Stimulated activated CD4-positive, alpha-beta T cell treated with anti-CD3 and anti-CD28 coated beads, Interleukin-4, amount 100 ng/mL, for 4 hours (primary cell): Measurements from ENCODE around the gene LRRFIP2.
"Not testable (repeated sequence)": the region's sequence is repeated elsewhere in the genome, so short reads cannot be mapped to it uniquely, and the experiment has no call there.

ENCODE experiments used
- DNase-seq, 2 experiments: peaks; one replicate each; pipeline ENCODE4 v3.0.0-alpha.2; 2020

Gene LRRFIP2

DNA sequence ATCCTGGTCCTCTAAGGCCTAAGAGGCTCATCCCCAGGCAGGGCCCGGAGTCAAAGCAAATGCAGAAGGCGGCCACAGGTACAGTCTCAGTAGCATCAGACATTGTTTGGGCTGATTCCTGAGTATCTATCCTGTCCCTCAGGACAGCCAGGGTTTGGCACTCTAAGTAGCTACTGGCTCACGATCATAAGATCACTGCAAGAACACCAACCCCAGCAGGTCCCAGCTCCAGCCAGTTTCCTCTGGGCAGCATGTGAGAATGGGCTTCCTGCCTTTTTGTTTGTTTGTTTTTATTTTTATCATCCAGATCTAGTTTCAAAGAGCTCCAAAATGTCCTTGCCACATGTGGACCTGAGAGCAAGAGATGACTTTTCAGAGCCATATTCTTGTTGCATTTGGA lies 32.7 kb downstream of the LRRFIP2 start:
- DNase-seq: no peak

DNA sequence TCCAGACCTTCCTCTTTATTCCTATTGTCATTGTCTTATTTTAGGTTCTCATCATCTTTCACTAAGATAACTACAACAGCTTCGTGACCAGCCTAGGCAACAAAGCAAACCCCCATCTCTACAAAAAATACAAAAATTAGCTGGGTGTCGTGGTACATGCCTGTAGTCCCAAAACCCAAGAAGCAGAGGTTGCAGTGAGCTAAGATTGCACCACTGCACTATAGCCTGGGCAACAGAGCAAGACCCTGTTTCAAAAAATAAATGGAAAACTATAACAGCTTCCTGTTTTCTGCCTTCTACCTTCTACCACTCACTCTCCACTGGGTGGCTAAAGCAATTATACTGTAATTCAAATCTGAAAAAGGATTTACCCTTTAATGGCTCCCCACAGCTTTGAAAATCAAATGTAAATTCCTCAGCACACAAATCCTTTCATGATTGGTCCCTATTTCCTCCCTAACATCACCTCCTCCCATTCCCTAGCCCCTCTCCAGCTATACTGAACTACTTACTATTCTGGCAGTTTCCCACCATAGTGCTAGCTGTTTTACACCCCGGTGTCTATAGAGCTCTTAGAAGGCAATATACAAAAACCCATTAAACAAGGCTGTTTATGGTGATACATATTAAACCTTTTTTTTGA lies 33.4 kb downstream of the LRRFIP2 start:
- DNase-seq: no peak

DNA sequence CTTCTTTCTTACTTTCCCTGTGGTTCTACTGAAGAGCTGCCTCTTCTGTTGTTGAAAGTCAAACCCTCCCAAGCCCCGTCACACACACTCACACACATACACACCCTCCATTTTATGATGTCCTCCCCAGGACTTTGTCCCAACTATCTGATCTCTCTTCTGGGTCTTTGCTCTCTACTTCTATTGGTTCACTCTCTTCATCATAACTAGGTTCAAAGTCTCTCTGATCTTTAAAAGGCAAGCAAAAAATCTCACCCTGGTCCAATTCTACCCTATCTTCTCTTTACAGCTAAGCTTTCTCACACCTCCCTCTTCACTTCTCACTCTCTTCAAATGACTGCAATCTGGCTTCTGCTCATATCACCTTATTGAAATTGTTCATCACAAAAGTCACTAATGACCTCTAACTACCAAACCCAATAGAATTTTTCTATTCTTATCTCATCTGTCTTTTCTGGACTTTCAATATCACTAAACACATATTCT lies 34.8 kb downstream of the LRRFIP2 start:
- DNase-seq: no peak

DNA sequence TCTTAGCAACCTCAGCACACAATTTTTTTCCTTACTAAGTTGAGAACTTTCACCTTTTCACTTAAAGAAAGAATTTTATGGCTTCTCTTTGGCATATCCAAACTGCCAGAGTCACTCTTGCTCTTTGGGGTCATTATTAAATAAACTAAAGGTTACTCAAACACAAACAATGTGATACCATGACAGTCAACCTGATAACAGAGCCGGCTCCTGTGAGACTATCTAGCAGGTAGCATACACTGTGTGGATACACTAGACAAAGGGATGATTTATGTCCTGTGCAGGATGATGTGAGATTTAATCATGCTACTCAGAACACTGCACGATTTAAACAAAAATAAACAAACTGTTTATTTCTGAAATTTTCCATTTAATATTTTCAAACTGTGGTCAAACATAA lies 35.6 kb downstream of the LRRFIP2 start:
- no peak for DNase-seq

DNA sequence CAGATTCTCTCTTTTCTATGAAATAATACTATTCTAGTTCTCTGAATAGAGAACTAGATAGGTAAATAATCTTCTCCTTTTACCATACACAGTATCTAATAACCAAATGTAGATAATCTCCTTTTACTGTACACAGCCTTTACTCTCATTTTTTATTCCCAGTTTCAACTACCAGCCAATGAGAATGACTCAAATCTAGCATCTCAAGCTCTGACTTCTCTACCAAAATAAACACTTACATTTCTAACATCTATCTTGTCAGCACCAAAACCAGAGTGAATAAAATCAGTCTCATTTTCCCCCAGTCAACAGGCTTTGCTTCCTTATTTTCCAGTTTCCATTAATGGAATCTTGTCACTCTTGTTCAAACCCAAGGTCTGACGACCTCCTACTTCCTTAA lies 36.9 kb downstream of the LRRFIP2 start:
- DNase-seq: no peak

DNA sequence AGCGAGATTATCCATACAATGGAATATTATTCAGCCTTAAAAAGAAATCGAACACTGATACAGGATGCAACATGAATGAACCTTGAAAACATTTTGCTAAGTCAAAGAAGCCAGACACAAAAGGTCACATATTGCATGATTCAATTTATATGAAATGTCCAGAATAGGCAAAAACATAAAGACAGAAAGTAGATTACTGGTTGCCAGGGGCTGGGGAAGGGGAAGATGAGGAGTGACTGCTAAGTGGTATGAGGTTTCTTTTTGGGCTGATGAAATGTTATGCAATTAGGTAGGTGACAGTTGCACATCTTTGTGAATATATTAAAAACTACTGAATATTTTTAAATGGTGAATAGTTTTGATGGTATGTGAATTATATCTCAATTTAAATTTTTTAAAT lies 38.3 kb downstream of the LRRFIP2 start:
- no peak for DNase-seq

DNA sequence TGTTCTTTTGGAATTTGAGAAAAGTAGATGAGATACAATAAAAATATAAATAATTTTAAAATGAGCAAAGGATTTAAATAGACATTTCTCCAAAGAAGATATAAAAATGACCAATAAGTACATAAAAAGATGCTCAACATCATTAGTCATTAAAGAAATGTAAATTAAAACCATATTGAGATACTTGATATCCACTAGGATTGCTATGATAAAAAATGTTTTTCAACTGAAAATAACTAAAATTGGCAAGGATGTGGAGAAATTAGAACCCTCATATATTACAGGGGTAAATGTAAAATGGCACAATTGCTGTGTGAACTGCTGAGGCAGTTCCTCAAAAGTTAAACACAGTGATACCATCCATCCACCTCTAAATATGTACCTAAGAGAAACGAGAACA lies 38.8 kb downstream of the LRRFIP2 start:
- no peak for DNase-seq

DNA sequence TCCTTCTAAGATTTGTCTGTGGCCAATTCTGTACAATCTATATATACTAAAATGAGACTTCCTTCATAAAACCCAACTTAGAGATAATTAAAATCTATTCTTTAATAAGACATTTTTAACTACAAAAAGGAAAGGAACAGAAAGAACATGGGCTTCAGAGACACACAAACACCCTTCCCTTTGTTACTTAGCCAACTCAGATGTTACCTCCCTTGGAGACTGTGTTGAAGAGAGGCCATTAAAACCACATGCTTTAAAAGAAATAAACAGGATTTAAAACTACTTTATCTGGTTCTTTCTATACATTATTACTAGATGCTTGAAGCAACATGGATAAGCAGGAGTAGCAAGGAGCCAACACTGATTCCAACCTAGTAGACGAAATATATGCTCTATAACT lies 42.0 kb downstream of the LRRFIP2 start:
- no peak for DNase-seq

DNA sequence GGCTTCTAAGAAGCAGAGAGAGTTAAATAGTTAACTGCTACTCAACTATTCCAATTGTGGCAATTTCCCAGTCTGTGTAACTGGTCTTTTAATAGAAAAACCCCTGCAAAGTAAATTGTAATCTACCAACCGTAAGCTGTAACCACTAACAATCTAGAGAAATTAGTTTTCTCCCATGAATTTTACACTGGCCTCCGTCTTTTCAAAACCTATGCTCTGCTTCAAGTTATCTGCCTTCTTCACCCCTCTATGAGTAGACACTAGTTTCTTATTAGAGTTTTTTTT lies 42.6 kb downstream of the LRRFIP2 start:
- no peak for DNase-seq

DNA sequence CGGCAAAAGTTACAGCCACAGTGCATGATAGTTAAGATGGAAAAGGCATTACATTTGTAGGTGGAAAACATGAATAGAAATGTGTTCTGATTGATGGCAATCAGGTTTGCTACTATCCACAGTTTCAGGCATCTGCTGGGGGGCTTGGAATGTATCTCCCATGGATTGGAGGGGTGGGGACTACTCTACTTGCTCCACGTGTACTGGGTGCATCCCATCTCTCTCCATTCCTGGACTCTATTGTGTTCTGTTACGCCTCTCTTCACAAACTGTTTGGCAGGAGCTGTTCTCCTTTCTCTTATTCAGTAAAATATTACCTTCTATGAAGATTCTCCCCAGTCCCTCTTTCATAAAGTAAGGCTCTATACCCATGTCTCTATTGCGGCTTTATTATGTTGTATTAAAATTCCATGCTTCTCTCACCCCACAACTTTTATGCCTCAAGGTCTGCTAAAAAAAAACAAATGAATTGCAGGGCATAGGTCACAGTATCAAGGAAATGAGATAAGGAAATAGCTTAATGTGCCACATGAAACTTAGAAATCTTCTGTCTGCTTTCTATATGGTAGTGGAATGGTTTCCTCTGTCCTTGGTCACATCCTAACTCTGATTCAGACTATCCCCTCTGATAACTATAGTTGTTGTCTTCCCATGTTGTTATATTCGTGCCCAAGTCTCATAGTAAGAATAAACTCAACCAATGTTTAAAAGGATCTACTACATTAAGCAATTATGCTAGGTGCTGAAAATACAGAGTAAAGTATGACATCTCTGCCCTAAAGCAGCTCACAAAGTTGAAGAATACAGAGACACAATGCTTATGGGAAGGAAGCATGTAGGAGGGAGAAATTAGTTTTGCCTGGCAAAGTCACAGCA lies 43.2 kb downstream of the LRRFIP2 start:
- no peak for DNase-seq

DNA sequence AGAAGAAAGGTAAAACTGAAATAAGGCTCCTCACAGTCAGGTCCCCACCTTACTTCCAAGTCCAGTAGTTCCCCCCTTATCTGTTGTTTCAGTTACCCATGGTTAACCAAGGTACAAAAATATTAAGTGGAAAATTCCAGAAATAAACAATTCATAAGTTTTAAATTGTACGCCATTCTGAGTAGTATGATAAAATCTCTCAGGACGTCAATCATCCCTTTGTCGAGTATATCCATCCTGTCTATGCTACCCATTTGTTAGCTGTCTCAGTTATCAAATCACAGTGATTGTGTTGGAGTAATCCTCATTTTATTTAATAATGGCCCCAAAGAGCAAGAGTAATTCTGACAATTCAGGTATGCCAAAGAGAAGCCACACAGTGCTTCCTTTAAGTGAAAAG lies 43.9 kb downstream of the LRRFIP2 start:
- no peak for DNase-seq

DNA sequence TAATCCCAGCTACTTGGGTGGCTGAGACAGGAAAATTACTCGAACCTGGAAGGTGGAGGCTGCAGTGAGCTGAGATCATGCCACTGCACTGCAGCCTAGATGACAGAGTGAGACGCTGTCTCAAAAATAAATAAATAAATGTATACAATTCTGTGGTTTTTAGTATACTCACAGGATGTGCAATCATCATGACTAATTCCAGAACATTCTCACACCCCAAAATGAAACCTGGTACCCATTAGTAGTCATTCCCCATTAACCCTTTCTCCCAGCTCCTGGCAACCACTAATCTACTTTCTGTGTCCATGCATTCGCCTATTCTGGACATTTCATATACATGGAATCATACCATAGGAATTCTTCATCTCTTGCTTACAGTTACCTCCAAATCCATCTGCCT lies 44.5 kb downstream of the LRRFIP2 start:
- no peak for DNase-seq

DNA sequence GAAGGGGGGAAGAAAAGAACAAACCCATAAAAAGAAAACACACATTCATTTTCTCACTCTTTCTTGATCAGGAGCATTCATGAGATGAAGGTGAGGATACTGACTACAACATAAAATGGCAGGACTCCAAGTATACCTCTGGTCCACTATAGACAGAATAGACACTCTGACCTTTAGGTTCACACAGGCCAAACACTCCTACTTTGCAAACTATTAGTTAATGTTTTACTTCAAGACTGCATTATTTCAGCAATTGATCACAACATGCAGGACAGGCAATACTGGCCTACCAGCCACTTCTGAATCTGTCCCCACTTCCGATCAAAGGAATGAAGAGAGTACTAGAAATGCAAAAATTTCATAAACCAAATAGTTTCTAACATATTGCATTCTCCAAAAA lies 47.0 kb downstream of the LRRFIP2 start:
- DNase-seq: no peak

DNA sequence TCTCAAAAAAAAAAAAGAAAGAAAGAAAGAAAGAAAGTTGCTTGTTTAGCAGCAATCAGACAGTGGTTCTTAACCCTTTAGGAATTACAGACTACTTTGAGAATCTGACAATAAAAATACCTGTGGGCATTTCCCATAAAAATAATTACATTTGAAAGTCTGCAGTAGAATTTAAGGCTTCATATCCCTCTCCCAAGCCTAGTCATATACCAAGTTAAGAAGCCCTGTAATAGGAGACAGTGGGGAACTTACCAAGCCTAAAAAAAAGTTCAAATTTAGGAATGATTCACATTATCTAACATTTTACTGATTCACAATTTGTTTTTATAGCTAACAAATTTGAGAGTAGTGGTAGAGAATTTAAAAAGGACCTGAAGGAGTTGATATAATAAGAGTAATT lies 47.5 kb downstream of the LRRFIP2 start:
- DNase-seq: no peak

DNA sequence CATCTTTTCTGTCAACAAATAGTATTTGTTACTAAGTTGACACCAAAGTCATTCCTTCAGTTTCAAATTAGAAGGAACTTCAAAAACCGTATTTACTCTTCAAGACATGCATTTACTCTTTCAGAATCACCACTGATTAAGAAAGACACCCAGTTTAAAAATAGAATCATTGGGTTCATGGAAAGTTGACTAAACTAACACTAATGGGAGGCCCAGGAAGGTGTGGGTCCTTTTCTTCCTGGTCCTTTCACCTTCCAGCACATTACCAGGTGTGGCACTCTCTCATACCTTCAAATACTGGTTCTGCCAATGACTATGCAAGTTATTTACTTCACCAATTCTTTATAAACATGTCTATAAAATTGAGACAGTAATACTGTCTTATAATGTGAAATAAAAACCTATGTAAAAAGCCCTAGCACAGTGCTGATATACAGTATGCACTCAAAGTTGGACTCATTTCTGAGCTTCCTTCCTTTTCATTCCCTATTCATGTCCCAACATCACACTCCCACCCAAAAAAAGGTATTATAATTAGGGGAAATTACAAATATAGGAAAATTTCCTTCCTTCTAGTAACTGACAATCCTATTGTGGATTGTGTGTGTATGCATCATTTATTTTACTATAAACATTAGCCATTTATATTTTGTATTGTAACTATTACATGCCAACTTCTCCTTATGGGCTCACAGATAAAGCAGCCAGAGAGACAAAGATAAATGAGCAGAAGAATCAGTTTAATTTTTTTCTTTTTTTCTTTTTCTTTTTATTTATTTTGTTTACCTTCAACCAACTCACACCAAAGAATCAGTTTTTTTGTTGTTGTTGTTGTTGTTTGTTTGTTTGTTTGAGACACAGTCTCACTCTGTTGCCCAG lies 48.9 kb downstream of the LRRFIP2 start:
- DNase-seq: no peak

DNA sequence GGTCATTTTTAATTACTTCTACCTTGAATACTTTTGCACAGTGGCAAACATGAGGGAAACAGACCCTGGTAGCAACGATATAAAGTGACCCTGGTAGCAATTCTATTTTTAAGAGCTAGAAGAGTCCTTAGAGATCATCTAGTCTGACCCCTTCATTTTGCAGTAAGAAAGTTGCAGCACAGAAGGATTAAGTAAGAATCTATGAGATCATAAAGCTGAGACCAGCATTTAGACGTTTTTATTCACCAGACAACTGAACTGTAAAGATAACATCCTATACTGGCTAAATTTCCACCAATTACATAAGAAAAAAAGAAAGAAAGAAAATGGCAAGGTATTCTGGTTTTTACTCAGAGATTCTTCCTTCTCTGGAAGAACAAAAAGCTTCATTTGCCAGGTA lies 49.9 kb downstream of the LRRFIP2 start:
- DNase-seq: no peak

DNA sequence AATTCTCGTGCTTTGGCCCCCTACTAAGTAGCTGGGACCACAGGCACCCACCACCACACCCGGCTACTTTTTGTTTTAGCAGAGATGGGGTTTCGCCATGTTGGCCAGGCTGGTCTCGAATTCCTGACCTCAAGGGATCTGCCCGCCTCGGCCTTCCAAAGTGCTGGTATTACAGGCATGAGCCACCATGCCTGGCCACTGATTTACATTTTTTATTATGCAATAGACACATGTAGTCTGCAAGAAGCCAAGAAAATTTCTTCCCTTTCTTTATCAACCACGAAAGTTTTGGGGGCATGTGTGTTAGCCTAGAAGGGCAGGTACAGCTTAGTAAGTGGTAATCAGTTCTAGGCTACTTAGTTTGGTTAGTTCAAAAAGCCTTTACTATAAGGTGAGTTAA lies 51.1 kb downstream of the LRRFIP2 start:
- DNase-seq: no peak

DNA sequence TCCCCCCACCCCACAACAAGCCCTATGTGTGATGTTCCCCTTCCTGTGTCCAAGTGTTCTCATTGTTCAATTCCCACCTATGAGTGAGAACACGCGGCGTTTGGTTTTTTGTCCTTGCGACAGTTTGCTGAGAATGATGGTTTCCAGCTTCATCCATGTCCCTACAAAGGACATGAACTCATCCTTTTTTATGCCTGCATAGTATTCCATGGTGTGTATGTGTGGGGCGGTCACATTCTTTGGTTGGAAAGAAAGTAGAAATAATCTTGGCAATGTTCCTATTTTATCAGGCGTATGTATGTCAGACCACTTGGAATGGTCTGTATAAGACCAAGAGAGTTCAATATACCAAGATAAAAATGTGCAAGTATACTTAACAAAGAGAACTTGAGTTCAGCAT lies 52.3 kb downstream of the LRRFIP2 start:
- DNase-seq: not testable (repeated sequence)

DNA sequence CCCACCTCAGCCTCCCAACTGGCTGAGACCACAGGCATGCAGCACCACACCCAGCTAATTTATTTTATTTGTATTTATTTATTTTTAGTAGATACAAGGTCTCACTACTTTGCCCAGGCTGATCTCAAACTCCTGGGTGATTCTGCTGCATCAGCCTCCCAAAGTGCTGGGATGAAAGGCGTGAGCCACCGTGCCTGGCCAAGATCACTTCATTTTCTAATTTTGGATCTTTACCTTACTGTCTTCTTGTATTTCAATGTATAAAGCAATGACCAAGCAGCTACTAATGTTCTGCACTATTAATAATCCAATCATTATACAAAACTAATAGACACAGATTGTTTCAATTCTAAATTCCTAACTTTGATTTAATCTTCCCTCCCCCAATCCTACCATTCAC lies 56.2 kb downstream of the LRRFIP2 start:
- no peak for DNase-seq

DNA sequence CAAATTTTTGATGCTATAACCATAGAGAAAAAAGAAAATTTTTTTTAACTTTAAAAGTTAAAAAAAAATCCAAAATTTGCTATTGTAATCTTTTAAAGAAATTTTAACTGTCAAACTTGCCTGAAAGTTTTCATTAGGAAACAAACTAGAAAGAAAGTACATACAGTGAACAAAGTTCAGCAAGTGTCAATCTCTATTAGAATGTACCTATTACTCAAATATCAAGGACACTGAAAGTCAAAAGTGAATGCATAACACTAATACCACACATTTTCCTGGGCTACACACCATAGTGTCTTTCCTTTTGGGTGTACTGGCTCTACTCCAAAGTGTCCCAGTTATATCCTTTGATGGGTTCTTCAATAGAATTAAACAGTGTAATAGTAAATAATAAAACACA lies 56.8 kb downstream of the LRRFIP2 start:
- no peak for DNase-seq

DNA sequence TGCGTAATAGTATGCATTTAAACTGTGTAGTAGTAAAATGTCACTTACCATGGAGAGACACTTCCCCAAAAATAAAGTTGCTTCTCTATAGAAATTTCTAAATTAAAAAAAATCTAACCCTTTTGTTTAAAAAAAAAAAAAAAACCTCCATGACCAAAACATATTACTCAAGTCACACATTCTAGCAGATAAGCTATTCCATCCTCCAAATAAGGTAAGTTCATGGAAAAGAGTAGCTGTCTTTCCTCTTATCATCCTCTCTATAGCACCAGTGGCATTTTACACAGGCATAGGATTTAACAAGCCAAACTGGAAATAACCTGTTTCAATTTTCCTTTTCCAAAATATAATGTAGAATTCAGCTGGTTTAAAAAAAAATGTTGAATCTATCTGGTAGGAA lies 57.4 kb downstream of the LRRFIP2 start:
- no peak for DNase-seq

DNA sequence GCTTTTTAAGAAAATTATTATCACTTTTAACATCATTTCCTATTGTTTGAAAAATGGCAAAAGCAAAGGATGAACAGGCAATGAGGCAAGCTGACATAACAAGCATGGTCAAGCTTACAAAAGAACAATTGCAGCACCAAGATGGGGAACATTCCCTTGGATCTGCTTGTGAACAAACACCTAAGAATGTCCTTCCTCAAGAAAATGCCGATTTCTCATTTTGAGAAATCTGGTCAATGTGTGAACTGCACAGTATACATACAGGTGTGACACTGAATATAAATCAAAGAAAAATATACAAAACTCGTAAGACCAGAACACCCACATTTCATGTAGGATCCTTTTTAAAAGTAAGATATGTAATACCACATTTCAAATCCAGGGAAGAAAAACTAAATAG lies 58.9 kb downstream of the LRRFIP2 start:
- no peak for DNase-seq

DNA sequence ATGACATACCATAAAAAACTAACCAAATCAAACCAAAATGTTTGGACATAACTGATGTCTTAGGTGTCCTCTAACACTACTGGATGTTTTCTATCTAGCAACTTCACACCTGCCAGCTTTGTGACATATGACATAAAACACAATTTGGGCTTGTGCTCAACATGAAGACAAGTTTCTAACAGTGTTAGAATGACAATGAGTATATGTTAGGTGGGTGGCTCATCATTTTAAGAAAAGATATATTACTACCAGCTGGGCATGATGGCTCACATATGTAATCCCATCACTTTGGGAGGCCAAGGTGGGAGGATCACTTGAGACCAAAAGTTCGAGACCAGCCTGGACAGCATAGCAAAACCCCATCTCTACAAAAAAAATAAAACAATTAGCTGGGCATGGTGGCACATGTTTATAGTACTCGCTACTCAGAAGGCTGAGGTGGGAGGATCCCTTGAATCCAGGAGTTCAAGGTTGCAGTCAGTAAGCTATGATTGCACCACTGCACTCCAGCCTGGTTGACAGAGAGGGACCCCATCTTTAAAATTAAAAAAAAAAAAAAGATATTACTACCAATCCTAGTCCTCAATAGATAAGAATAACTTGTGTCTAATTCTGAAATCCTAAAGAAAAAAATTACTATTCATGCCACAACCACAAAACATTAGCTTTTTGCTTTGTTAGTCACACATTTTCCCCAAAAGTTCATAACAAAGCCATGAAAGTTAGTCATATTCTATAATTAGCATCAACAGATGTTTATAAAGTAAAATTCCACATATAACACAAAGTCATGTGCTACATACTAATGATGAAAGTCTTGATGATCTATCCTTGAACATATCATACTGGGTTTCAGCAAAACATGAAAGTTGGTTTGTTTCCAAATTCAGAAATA lies 59.9 kb downstream of the LRRFIP2 start:
- DNase-seq: no peak
